ACHN (cell line): ENCODE data around the gene NFAM1.

Experiments
- DNase-seq: peaks from one replicate; pipeline ENCODE4 v3.0.0-alpha.2; 2015
- in situ Hi-C: cut with HindIII; loops from 2 replicates; pipeline ENCODE4 v1.10.0; 2017; ENCODE audit warnings: low sequenced_read_pairs, low pct_ligation_motif_present, low pct_unique_long_range_greater_than_20kb

NFAM1 gene

GRCh38 chr22:42331014-42331413, 101.2 kb downstream of the NFAM1 start:
- no peak for DNase-seq
- in situ Hi-C loops: no loop called here
